ENCODE data around the gene EOLA1. TPM values are rescaled to one million over a fixed set of nuclear protein-coding genes. Genes with fewer than 3 reads are reported as not detected.
A peak's percentile ranks its signal among the peaks of the same experiment; 100 is the strongest.

Gene EOLA1
- total RNA-seq, 6 donors from 2014 or later, result 12.2 to 30.5 (median 17.2) TPM

DNA sequence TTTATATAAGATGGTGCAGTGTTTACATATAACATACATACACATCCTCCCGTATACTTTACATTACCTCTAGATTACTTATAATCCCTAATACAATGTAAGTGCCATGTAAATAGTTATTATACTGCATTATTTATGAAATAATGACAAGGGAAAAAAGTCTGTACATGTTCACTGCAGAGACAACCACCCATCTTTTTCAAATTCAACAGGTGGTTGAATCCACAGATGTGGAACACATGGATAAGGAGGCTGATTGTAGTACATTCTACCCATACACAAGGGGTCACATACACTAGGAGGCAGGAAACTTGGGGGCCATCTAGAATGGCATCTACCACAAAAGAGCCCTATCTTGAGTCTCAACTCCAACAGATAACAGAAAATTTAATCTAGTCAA, 32.3 kb upstream of the EOLA1 start:
- H3K9me3 ChIP-seq, result no peaks in the 10 kb centered on the region
- DNase-seq (no peak), ATAC-seq (ENCODE audit: low FRiP score in 2 of 2) (no peak)
- H3K27ac ChIP-seq, result no peak overlapping the region
- H3K27me3 ChIP-seq, result no peaks in the 10 kb centered on the region
- H3K36me3 ChIP-seq, result no peaks in the 10 kb centered on the region
- TF ChIP-seq POLR2A (IDR thresholded peaks at IDR 0.05), result no peak
- TF ChIP-seq POLR2AphosphoS5 (IDR thresholded peaks at IDR 0.05), result no peak
- TF ChIP-seq, protein P1, sequence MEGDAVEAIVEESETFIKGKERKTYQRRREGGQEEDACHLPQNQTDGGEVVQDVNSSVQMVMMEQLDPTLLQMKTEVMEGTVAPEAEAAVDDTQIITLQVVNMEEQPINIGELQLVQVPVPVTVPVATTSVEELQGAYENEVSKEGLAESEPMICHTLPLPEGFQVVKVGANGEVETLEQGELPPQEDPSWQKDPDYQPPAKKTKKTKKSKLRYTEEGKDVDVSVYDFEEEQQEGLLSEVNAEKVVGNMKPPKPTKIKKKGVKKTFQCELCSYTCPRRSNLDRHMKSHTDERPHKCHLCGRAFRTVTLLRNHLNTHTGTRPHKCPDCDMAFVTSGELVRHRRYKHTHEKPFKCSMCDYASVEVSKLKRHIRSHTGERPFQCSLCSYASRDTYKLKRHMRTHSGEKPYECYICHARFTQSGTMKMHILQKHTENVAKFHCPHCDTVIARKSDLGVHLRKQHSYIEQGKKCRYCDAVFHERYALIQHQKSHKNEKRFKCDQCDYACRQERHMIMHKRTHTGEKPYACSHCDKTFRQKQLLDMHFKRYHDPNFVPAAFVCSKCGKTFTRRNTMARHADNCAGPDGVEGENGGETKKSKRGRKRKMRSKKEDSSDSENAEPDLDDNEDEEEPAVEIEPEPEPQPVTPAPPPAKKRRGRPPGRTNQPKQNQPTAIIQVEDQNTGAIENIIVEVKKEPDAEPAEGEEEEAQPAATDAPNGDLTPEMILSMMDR (IDR thresholded peaks at IDR 0.05), result no peak
- no peak for TF ChIP-seq EP300 (IDR thresholded peaks at IDR 0.05)
- 64 to 65% methylated on average over 1 of the region's 1 CpG for WGBS, 2 donors
- H3K4me1 ChIP-seq, result peaks cover 0 to 7% (median 4%) of the 10 kb centered on the region in 4 donors
- H3K4me3 ChIP-seq, result no peak overlapping the region

DNA sequence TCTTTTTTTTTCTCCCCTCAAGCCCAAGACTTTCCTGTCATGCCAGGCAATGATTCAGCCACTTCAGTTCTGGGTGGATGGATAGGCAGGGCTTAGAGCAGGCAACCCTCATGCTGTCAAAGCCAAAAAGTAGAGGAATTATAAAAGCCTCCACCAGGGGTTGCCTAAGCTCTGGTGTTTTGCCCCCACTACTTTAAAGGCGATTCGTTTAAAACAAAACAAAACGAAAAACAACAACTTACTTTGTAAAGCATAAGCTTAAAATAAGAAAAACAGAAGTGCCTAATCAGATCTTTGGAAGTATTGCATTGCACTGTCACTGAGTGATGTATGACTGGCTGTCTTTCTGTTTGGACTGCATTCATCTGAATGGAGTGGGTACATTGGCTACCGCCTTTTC, 30.4 kb upstream of the EOLA1 start:
- no peaks in the 10 kb centered on the region for H3K9me3 ChIP-seq
- DNase-seq (no peak), ATAC-seq (ENCODE audit: low FRiP score in 2 of 2) (no peak)
- 17 to 43% methylated on average over 4 of the region's 4 CpGs for WGBS, 2 donors
- H3K36me3 ChIP-seq, result no peaks in the 10 kb centered on the region
- H3K4me3 ChIP-seq, result no peak overlapping the region
- no peak overlapping the region for H3K27ac ChIP-seq
- H3K4me1 ChIP-seq, result peaks cover 0 to 2% (median 0%) of the 10 kb centered on the region in 4 donors
- H3K27me3 ChIP-seq, result no peaks in the 10 kb centered on the region
- no peak for TF ChIP-seq POLR2A (IDR thresholded peaks at IDR 0.05)
- TF ChIP-seq, protein P1 (IDR thresholded peaks at IDR 0.05), result no peak
- no peak for TF ChIP-seq EP300 (IDR thresholded peaks at IDR 0.05)
- TF ChIP-seq POLR2AphosphoS5 (IDR thresholded peaks at IDR 0.05), result no peak

DNA sequence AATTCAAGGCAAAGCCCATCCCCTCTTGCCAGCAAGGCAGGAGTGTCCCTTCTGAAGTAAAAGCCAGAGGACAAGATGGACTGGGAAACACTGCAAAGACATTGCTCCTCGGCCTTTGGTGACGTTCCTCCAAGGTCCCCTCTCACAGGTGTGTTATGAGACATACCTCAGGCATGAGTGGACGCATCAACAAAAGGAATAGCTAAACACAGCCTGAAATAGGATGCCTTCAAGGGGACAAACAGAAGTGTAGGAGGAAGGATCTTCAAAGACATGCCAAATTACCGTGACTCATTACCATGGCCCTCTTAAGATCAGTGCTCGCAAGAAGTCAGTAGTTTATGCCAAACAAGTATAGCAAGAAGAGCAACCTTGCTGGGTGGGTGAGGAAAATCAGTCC, 29.7 kb upstream of the EOLA1 start:
- 79 to 92% methylated on average over 4 to 5 of the region's 5 CpGs for WGBS, 2 donors
- ATAC-seq (ENCODE audit: low FRiP score in 2 of 2) (no peak), DNase-seq (no peak)
- H3K27me3 ChIP-seq, result no peaks in the 10 kb centered on the region
- no peak overlapping the region for H3K4me3 ChIP-seq
- no peak overlapping the region for H3K27ac ChIP-seq
- H3K4me1 ChIP-seq, result no peaks in the 10 kb centered on the region
- TF ChIP-seq EP300 (IDR thresholded peaks at IDR 0.05) (no peak), POLR2AphosphoS5 (IDR thresholded peaks at IDR 0.05) (no peak), POLR2A (IDR thresholded peaks at IDR 0.05) (no peak)
- TF ChIP-seq, protein P1 (IDR thresholded peaks at IDR 0.05), result no peak
- no peaks in the 10 kb centered on the region for H3K9me3 ChIP-seq
- no peaks in the 10 kb centered on the region for H3K36me3 ChIP-seq

DNA sequence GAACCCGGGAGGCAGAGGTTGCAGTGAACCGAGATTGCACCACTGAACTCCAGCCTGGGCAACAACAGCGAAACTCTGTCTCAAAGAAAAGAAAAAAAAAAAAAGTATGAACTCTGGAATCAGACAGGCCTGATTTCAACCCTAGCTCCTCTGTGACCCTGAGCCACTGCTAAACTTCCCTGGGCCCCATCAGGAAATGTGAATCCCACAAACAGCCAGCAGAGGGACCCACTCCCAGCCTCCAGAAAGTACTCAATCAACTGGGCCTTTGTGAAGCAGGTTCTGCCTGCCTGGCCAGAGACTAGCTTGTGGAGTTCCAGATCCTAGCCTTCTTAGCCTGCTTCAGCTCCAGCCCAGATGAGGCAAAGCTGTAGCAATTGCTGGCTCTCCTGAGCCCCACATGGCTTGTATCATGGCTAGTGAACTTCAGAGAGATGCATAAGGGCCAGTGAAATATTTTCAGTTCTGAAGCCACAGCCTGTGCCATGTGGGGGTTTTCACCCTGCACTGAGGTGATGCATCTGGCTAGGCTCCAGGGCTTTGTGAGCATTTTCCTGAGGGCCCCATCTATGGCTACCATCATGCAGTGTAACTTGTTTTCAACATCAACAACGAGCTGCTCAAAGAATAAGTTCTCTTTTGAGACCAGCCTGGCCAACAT, 28.5 kb upstream of the EOLA1 start:
- TF ChIP-seq, protein P1 (IDR thresholded peaks at IDR 0.05), result peak in 5 of 6 experiments; percentile 36 to 59 (median 52)
- no peak for TF ChIP-seq POLR2AphosphoS5 (IDR thresholded peaks at IDR 0.05)
- Histone ChIP-seq H3K36me3 (no peaks in the 10 kb centered on the region), H3K27me3 (no peaks in the 10 kb centered on the region), H3K4me1 (no peaks in the 10 kb centered on the region), H3K27ac (no peak overlapping the region), H3K4me3 (no peak overlapping the region), H3K9me3 (no peaks in the 10 kb centered on the region)
- DNase-seq, result peak in 1 of 2 donors; percentile 63
- 71 to 100% methylated on average over 3 to 4 of the region's 4 CpGs for WGBS, 2 donors
- ATAC-seq (ENCODE audit: low FRiP score in 2 of 2), result peak; percentile 57 to 85

DNA sequence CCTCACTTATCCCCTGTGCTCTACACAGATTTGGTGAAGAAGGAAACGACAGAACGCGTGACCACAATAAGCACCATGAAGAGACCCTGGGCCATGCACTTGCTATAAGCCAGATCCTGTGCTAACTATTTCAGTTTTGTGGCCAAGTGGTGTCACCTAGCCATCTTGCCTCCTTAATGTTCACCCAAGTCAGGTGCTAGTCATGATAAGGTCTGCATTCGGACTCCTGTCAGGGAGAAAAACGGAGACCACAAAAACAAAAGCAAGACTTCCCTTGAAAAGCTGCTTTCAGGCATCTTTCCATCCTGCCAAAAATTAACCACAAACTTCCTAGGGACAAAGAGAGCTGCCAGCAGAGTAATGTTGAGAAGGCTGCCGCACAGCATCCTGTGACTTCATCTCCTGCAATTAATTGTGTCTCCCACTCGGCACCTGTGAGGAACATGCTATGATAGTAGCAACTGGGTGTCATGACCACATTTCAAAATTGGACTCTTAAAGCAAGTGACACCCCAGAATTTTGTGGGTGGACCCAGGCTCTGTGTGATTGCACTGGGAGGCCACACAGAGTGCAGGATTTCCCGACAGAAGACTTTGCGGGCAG, 26.9 kb upstream of the EOLA1 start:
- DNase-seq (no peak), ATAC-seq (ENCODE audit: low FRiP score in 2 of 2) (peak in 1 of 2 donors; percentile 62)
- Histone ChIP-seq H3K27ac (no peak overlapping the region), H3K4me3 (no peak overlapping the region), H3K4me1 (no peaks in the 10 kb centered on the region), H3K36me3 (no peaks in the 10 kb centered on the region), H3K27me3 (no peaks in the 10 kb centered on the region), H3K9me3 (no peaks in the 10 kb centered on the region)
- 60 to 65% methylated on average over 4 to 9 of the region's 9 CpGs for WGBS, 2 donors
- TF ChIP-seq POLR2A (IDR thresholded peaks at IDR 0.05), result no peak
- no peak for TF ChIP-seq EP300 (IDR thresholded peaks at IDR 0.05)
- TF ChIP-seq, protein P1 (IDR thresholded peaks at IDR 0.05), result no peak
- TF ChIP-seq POLR2AphosphoS5 (IDR thresholded peaks at IDR 0.05), result no peak

All from upper lobe of left lung (tissue), 6 donors.